Measurements from ENCODE around the gene SAMD4A. TPM values are rescaled to one million over a fixed set of nuclear protein-coding genes. Genes with fewer than 3 reads are reported as not detected.

Gene SAMD4A
- total RNA-seq, 4 donors from 2014 or later, result 7.9 to 18.7 (median 14.4) TPM

DNA sequence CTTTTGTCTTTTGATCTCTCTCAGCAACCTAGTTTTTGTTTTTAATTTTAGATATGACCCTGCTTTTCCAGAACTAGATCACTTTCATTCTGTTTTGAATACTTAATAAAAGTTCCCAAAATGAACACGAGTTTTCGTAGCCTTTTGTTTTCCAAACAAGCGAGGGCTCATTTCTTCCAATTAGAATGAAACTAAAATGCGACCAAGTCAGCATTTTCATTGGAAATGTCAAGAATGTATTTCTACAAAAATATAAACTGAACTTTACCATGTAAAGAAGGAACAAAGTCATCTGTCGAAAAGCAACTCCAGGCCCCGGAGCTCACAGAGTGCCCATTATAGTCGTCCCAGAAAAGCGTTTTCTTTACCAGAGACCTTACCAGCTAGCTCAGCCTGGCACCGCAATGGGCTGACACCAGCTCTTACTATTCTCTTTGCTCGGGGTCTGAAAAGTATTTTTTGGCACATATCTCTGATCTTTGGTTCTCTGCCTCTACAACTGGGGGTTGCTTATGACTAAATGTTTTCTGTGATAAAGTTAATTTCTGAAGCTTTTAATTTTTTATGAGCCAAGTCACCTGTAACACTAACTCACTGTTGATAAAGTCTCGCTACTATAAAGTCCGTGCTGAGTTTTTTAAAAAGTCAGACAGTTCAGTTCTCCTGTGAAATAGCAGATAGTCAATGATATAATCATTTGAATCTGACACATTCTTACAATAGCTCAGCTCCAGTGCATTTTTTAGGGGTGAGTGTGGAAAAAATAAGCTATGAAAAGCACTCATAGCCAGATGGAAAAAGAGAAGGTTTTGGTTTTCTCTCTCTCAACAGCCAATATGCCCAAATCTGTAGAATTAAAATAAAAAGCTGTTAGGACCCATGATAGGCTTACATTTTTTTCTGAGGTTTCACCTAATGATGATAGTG lies 43.4 kb downstream of the SAMD4A start:
- no peak overlapping the region for H3K4me3 ChIP-seq (ENCODE audit: low read depth, poor library complexity, severe bottlenecking)
- intact Hi-C loops (cut with DNase I; ENCODE audit: low total_unique reads), result no loop called here
- no peak for DNase-seq (ENCODE audit: low spot score in 2 of 2)
- WGBS, 2 donors, result 69 to 74% methylated on average over 12 of the region's 12 CpGs
- TF ChIP-seq POLR2A (IDR thresholded peaks at IDR 0.05), result no peak
- TF ChIP-seq, protein P1, sequence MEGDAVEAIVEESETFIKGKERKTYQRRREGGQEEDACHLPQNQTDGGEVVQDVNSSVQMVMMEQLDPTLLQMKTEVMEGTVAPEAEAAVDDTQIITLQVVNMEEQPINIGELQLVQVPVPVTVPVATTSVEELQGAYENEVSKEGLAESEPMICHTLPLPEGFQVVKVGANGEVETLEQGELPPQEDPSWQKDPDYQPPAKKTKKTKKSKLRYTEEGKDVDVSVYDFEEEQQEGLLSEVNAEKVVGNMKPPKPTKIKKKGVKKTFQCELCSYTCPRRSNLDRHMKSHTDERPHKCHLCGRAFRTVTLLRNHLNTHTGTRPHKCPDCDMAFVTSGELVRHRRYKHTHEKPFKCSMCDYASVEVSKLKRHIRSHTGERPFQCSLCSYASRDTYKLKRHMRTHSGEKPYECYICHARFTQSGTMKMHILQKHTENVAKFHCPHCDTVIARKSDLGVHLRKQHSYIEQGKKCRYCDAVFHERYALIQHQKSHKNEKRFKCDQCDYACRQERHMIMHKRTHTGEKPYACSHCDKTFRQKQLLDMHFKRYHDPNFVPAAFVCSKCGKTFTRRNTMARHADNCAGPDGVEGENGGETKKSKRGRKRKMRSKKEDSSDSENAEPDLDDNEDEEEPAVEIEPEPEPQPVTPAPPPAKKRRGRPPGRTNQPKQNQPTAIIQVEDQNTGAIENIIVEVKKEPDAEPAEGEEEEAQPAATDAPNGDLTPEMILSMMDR (IDR thresholded peaks at IDR 0.05), result no peak

DNA sequence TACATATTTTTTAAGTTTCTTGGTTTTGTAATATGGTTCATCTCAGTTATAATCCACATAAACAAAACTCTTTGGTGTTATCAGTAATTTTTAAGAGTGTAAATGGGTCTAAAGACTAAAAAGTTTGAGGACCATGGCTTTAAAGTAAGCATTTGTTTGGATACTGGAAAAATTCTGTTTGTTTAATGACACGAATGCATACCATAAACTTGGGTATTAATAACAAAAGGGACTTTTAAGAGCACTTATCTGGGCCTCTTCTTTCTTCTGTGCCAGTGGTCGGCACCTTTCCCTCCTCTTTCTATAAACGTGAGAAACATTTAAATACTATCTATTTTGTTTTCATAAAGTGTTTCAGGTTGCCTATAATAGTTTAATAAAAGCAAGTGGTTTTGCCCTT lies 47.4 kb downstream of the SAMD4A start:
- intact Hi-C loops (cut with DNase I; ENCODE audit: low total_unique reads), result no loop called here
- WGBS, 2 donors, result 84 to 88% methylated on average over 3 of the region's 3 CpGs
- TF ChIP-seq, protein P1 (IDR thresholded peaks at IDR 0.05), result no peak
- no peak for TF ChIP-seq POLR2A (IDR thresholded peaks at IDR 0.05)
- H3K4me3 ChIP-seq (ENCODE audit: low read depth, poor library complexity, severe bottlenecking), result no peak overlapping the region
- no peak for DNase-seq (ENCODE audit: low spot score in 2 of 2)

DNA sequence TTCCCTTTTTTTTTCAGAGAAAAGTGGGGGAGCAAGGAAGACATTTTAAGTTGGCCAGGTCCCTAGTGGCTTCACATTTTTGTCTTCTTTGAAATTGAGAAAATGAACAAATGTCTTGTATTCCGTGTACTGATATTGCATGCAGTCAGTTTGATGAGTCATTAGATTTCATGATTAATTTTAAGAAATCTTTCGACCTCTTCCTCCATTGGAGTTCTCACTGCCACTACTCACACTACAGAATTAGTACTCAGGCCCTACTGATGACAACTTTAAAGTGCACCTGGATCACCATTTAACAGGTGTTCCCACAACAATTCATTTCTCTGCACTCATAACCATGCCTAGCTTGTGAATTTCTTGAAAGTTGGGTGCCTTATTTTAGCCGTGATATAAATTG lies 50.5 kb downstream of the SAMD4A start:
- TF ChIP-seq POLR2A (IDR thresholded peaks at IDR 0.05), result no peak
- TF ChIP-seq, protein P1 (IDR thresholded peaks at IDR 0.05), result no peak
- 58 to 69% methylated on average over 3 of the region's 3 CpGs for WGBS, 2 donors

DNA sequence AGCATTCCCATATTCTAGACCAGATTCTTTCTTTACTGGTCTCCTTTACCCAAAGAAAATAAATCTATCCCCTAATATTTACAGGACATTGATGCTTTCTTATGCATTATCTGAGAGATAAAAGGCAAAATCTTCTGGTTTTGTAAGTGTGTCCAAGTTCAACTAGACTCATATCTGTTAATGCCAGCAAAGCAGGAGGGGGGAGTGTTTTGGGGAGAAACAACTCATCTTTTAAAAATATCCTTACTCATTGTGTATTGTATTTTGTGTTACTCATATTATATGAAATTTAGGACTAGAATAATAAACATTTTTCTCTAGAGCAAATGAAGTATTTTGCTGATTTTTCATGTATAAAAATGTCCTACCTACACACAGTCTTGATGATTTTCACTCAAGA lies 54.8 kb downstream of the SAMD4A start:
- no peak for DNase-seq (ENCODE audit: low spot score in 2 of 2)
- H3K4me3 ChIP-seq (ENCODE audit: low read depth, poor library complexity, severe bottlenecking), result no peak overlapping the region
- TF ChIP-seq, protein P1 (IDR thresholded peaks at IDR 0.05), result no peak
- no peak for TF ChIP-seq POLR2A (IDR thresholded peaks at IDR 0.05)
- intact Hi-C loops (cut with DNase I; ENCODE audit: low total_unique reads), result no loop called here

More for the DNA sequence above, 50.5 kb downstream of the SAMD4A start:
- DNase-seq (ENCODE audit: low spot score in 2 of 2), result no peak
- intact Hi-C loops (cut with DNase I; ENCODE audit: low total_unique reads), result no loop called here
- no peak overlapping the region for H3K4me3 ChIP-seq (ENCODE audit: low read depth, poor library complexity, severe bottlenecking)

DNA sequence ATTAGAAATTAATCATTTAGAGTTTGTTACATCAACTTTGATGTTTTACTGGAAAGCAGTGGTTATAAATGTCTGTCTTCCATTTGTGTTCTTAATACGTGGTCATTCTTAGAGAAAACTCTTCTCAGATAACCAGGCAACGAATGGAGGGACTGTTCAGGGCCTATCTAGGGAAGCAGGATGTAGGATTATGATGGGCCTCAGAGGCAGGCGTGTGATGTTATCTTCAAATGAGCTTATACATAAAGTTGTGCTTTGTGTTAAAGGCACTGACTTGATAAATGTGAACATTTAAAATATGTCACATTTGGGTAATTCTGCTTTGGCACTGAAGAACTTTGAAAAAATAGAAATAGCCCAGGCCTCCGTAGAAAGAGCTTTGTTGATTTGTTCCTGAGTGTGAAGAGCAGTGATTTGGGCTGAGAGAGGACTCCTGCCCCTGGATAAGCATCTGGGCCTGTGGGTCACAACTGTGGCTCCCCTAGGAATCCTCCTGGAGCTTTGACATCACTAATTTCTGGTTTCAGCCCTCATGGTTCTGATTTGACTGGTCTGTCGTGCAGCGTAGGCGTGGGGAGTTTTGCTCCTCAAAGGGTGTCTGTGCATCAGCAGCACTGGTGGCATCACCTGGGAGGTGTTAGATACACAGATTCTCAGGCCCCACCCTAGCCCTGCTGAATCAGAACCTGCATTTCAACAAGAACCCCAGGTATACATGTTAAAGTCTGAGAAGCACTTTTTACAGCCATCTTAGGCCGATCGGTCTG lies 55.4 kb downstream of the SAMD4A start:
- 91 to 93% methylated on average over 9 of the region's 9 CpGs for WGBS, 2 donors
- intact Hi-C loops (cut with DNase I; ENCODE audit: low total_unique reads), result no loop called here
- TF ChIP-seq, protein P1 (IDR thresholded peaks at IDR 0.05), result no peak
- TF ChIP-seq POLR2A (IDR thresholded peaks at IDR 0.05), result no peak
- H3K4me3 ChIP-seq (ENCODE audit: low read depth, poor library complexity, severe bottlenecking), result no peak overlapping the region
- DNase-seq (ENCODE audit: low spot score in 2 of 2), result no peak

Data from lower leg skin (tissue), 4 donors.